HepG2 (cell line): ENCODE data around the gene ETV5. TPM values are rescaled to one million over a fixed set of nuclear protein-coding genes. Genes with fewer than 3 reads are reported as not detected.

Experiments
- CTCF ChIP-seq: sonication (generic); formaldehyde crosslinking; IDR thresholded peaks from 2 replicates; pipeline ENCODE4 v1.5.0; 2020; ENCODE audit warnings: mild to moderate bottlenecking, missing genetic modification reagents, moderate library complexity
- HNF4A ChIP-seq: sonication (generic); formaldehyde crosslinking; IDR thresholded peaks from 2 replicates; pipeline ENCODE4 v1.4.0; 2020; ENCODE audit warnings: missing genetic modification reagents
- HOXA9 ChIP-seq: sonication (generic); formaldehyde crosslinking; IDR thresholded peaks from 2 replicates; pipeline ENCODE4 v1.8.1; 2022; ENCODE audit warnings: missing genetic modification reagents, mild to moderate bottlenecking, moderate library complexity, borderline replicate concordance
- JDP2 ChIP-seq: sonication (generic); formaldehyde crosslinking; IDR thresholded peaks from 2 replicates; pipeline ENCODE4 v1.8.1; 2022; ENCODE audit warnings: missing genetic modification reagents, borderline replicate concordance
- KAT2B ChIP-seq: fragments of 150-350 bp; IDR thresholded peaks from 2 replicates; pipeline ENCODE4 v1.6.1; 2014; ENCODE audit warnings: low read depth, low read length, borderline replicate concordance
- MYPOP ChIP-seq: sonication (generic); formaldehyde crosslinking; IDR thresholded peaks from 2 replicates; pipeline ENCODE4 v1.8.1; 2023; ENCODE audit warnings: mild to moderate bottlenecking, moderate library complexity, missing genetic modification reagents
- NBN ChIP-seq: fragments of 450-650 bp; conservative IDR thresholded peaks from 2 replicates; pipeline ENCODE4 v1.6.1; 2017
- NCOA5 ChIP-seq: sonication (generic); formaldehyde crosslinking; IDR thresholded peaks from 2 replicates; pipeline ENCODE4 v1.4.0; 2020; ENCODE audit warnings: missing genetic modification reagents
- NKX3-1 ChIP-seq: sonication (generic); formaldehyde crosslinking; IDR thresholded peaks from 2 replicates; pipeline ENCODE4 v1.5.0; 2020; ENCODE audit warnings: missing genetic modification reagents
- RFX3 ChIP-seq: IDR thresholded peaks from 2 replicates; pipeline ENCODE4 v1.6.1; 2016; ENCODE audit warnings: missing biosample characterization, missing genetic modification reagents
- SRSF9 ChIP-seq: fragments of 200-400 bp; formaldehyde crosslinking; IDR thresholded peaks from 2 replicates; pipeline ENCODE4 v1.6.1; 2018; ENCODE audit warnings: borderline replicate concordance, mild to moderate bottlenecking, low read depth, low read length; ENCODE audit not compliant: insufficient read depth, poor library complexity, severe bottlenecking
- TCF12 ChIP-seq, 2 experiments: fragments of 450-650 bp in 1 of 2; sonication (generic) in 1 of 2; formaldehyde crosslinking in 1 of 2; IDR thresholded peaks; 2 replicates each; pipeline versions ENCODE4 v1.6.1 to v1.8.0; 2017 to 2022; ENCODE audit warnings: antibody characterized with exemption in 1 of 2, mild to moderate bottlenecking in 1 of 2, missing genetic modification reagents in 1 of 2, moderate library complexity in 1 of 2
- UBTF ChIP-seq: sonication (generic); formaldehyde crosslinking; IDR thresholded peaks from 2 replicates; pipeline ENCODE4 v1.4.0; 2020; ENCODE audit warnings: mild to moderate bottlenecking, missing genetic modification reagents
- YEATS4 ChIP-seq: sonication (generic); formaldehyde crosslinking; IDR thresholded peaks from 2 replicates; pipeline ENCODE4 v1.4.0; 2020; ENCODE audit warnings: missing genetic modification reagents, borderline replicate concordance
- ZBTB39 ChIP-seq: sonication (generic); formaldehyde crosslinking; IDR thresholded peaks from 2 replicates; pipeline ENCODE4 v1.5.0; 2020; ENCODE audit warnings: missing genetic modification reagents
- ZFP36 ChIP-seq: fragments of 150-350 bp; IDR thresholded peaks from 2 replicates; pipeline ENCODE4 v1.6.1; 2018; ENCODE audit warnings: borderline replicate concordance, low read length, low read depth; ENCODE audit not compliant: partially characterized antibody
- ZNF225 ChIP-seq: sonication (generic); formaldehyde crosslinking; IDR thresholded peaks from 2 replicates; pipeline ENCODE4 v1.4.0; 2020; ENCODE audit warnings: mild to moderate bottlenecking, missing genetic modification reagents
- ZNF549 ChIP-seq: sonication (generic); formaldehyde crosslinking; IDR thresholded peaks from 2 replicates; pipeline ENCODE4 v1.5.0; 2020; ENCODE audit warnings: missing genetic modification reagents
- ZNF605 ChIP-seq: sonication (generic); formaldehyde crosslinking; IDR thresholded peaks from 2 replicates; pipeline ENCODE4 v1.8.0; 2022; ENCODE audit warnings: mild to moderate bottlenecking, missing genetic modification reagents
- ZNF629 ChIP-seq: sonication (generic); formaldehyde crosslinking; conservative IDR thresholded peaks from 2 replicates; pipeline ENCODE4 v1.5.0; 2020; ENCODE audit warnings: missing genetic modification reagents
- ZNF780A ChIP-seq: sonication (generic); formaldehyde crosslinking; IDR thresholded peaks from 2 replicates; pipeline ENCODE4 v1.8.0; 2022; ENCODE audit warnings: mild to moderate bottlenecking, missing genetic modification reagents, moderate library complexity
- ZNF788 ChIP-seq: sonication (generic); formaldehyde crosslinking; IDR thresholded peaks from 2 replicates; pipeline ENCODE4 v1.5.0; 2020; ENCODE audit warnings: mild to moderate bottlenecking, missing genetic modification reagents, borderline replicate concordance
- ZSCAN12 ChIP-seq: sonication (generic); formaldehyde crosslinking; IDR thresholded peaks from 2 replicates; pipeline ENCODE4 v1.9.0; 2021; ENCODE audit warnings: mild to moderate bottlenecking, missing genetic modification reagents
- ZSCAN22 ChIP-seq: sonication (generic); formaldehyde crosslinking; IDR thresholded peaks from 2 replicates; pipeline ENCODE4 v1.4.0; 2020; ENCODE audit warnings: mild to moderate bottlenecking, missing genetic modification reagents
- polyA plus RNA-seq, 8 experiments: library from polyadenylated mRNA; depleted of rRNA in 3 of 8; stranded (reverse) in 7 of 8; unstranded in 1 of 8; fragments of >200 nt; fragmentation: Illumina TruSeq in 4 of 8; extraction: Trizol in 4 of 8; gene quantifications; 2 replicates each; pipeline versions ENCODE4 v1.2.1 to v1.2.3, GENCODE V29; 2011 to 2016; ENCODE audit warnings: low read depth in 4 of 8, missing spikeins in 1 of 8, mixed read lengths in 1 of 8; ENCODE audit not compliant: insufficient read depth in 1 of 8
- total RNA-seq, 5 experiments: library from RNA; depleted of rRNA; stranded (reverse); fragments of >200 nt; fragmentation: Illumina TruSeq; extraction: Trizol; gene quantifications; 2 replicates each; pipeline ENCODE4 v1.2.3, GENCODE V29; 2016; ENCODE audit warnings: low read depth in 1 of 5

The ETV5 gene
- total and polyA plus RNA-seq, 2 of the 13 experiments (the other 11 are each of a cell fraction or from before 2014, with no cell fraction given): 52.9 to 57.2 TPM

- TF ChIP-seq ZBTB39 (no peak), ZNF225 (CRISPR knock-in tag) (no peak), NKX3-1 (no peak), YEATS4 (CRISPR knock-in tag) (no peak), UBTF (no peak), NBN (no peak), ZSCAN22 (CRISPR knock-in tag) (no peak), ZNF788 (CRISPR knock-in tag) (no peak; the same call in 1 of the 2 replicates), RFX3 (CRISPR knock-in tag) (no peak), HOXA9 (CRISPR knock-in tag) (no peak), HNF4A (CRISPR knock-in tag) (peak; percentile 28; the same call in 1 of the 2 replicates), ZNF629 (no peak), NCOA5 (no peak), JDP2 (no peak), ZNF605 (CRISPR knock-in tag) (no peak), ZFP36 (no peak), CTCF (CRISPR knock-in tag) (peak; percentile 50), KAT2B (no peak), MYPOP (CRISPR knock-in tag) (no peak), ZNF549 (CRISPR knock-in tag) (no peak), ZSCAN12 (CRISPR knock-in tag) (no peak), ZNF780A (CRISPR knock-in tag) (no peak), SRSF9 (no peak), TCF12 (IDR thresholded peaks at IDR 0.05) (no peak), TCF12 (CRISPR knock-in tag; IDR thresholded peaks at IDR 0.05) (no peak)
Measured at GRCh38 chr3:186093271-186093900, 15.5 kb downstream of the ETV5 start (continued).
